ENCODE results near the gene NCR3LG1.
"Not testable (repeated sequence)": the region's sequence is repeated elsewhere in the genome, so short reads cannot be mapped to it uniquely, and the experiment has no call there.

The NCR3LG1 gene

DNA sequence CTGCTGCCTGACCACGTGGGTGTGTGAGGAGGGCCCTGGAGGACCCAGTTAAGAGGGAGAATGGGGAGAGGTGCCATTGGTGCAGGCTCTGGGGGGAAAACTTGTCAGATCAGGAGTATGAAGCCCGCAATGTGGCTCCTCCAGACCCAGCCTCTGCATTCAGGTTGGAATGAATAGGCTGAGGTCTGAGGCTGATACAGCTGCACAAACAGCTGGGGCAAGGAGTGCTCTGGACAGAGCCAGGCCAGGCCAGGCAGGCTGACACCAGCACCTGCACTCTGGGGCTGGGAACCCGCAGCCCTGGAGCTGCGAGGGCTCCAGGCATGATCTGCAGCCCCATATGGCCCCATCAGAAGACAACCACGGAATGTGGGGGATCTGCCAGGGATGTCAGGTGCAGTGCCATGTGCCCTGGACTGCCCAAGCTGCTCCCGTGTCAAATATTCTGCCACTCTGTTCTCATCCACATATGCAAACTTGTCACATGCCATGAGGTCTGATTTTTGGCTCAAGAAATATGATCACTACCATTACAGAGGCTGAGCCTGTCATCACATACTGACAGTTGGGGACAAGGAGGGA lies 64.0 kb downstream of the NCR3LG1 start:
- DNase-seq (ENCODE audit: low read depth, low spot score), result no peak
- no peaks in the 10 kb centered on the region for H3K9me3 ChIP-seq (ENCODE audit: low read depth, low read length)
- H3K27ac ChIP-seq, result no peak overlapping the region
- H3K9ac ChIP-seq (ENCODE audit: insufficient read length), result no peak overlapping the region
- no peak overlapping the region for H3K4me3 ChIP-seq
- TF ChIP-seq EZH2 (IDR thresholded peaks at IDR 0.05) (no peak), POLR2AphosphoS5 (IDR thresholded peaks at IDR 0.05; ENCODE audit: borderline replicate concordance, low read depth, low read length) (no peak), FOXP2 (optimal IDR thresholded peaks at IDR 0.05; ENCODE audit: control extremely low read depth, extremely low read length, insufficient read depth) (no peak)
- H3K36me3 ChIP-seq (ENCODE audit: insufficient read depth, low read length), result no peaks in the 10 kb centered on the region

- H3K27ac ChIP-seq, result no peak overlapping the region
- H3K9ac ChIP-seq (ENCODE audit: insufficient read length), result no peak overlapping the region
- H3K4me3 ChIP-seq, result no peak overlapping the region
- no peak for DNase-seq (ENCODE audit: low read depth, low spot score)
- H3K9me3 ChIP-seq (ENCODE audit: low read depth, low read length), result no peaks in the 10 kb centered on the region
- H3K36me3 ChIP-seq (ENCODE audit: insufficient read depth, low read length), result no peaks in the 10 kb centered on the region
- no peak for TF ChIP-seq EZH2 (IDR thresholded peaks at IDR 0.05)
- TF ChIP-seq FOXP2 (optimal IDR thresholded peaks at IDR 0.05; ENCODE audit: control extremely low read depth, extremely low read length, insufficient read depth), result no peak
- TF ChIP-seq POLR2AphosphoS5 (IDR thresholded peaks at IDR 0.05; ENCODE audit: borderline replicate concordance, low read depth, low read length), result no peak
Observed at GRCh38 chr11:17416492-17416891, 64.9 kb downstream of the NCR3LG1 start.

DNA sequence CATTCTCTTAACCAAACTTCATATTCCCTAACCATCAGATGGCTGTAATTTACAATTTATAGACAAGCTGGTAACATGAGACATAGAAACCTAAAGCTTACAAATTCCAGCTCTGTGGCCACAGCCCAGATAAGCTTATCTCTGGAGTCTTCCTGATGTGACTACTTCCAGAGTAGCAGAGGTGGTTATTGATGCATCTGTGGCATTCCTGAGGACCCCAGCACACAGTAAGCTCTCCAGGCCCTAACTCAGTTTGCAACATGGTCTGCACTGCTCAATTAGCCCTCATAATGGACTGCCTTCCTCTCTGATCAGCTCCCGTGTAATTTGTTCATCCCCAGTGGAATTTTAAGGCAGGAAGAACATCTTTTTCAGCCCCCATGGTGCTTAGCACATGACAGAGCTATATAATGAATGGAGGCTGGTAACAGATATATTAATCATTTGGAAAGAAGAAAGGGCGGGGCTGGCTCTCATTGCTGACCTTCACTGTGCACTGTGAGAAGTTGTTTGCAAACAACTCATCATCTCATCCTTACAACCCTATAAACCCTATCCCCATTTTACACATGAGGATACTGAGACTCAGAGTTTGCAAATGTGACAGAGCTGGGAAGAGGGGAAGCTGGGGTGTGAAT lies 67.0 kb downstream of the NCR3LG1 start:
- H3K27ac ChIP-seq, result no peak overlapping the region
- DNase-seq (ENCODE audit: low read depth, low spot score), result no peak
- H3K36me3 ChIP-seq (ENCODE audit: insufficient read depth, low read length), result no peaks in the 10 kb centered on the region
- H3K9ac ChIP-seq (ENCODE audit: insufficient read length), result no peak overlapping the region
- no peaks in the 10 kb centered on the region for H3K9me3 ChIP-seq (ENCODE audit: low read depth, low read length)
- no peak for TF ChIP-seq POLR2AphosphoS5 (IDR thresholded peaks at IDR 0.05; ENCODE audit: borderline replicate concordance, low read depth, low read length)
- TF ChIP-seq FOXP2 (optimal IDR thresholded peaks at IDR 0.05; ENCODE audit: control extremely low read depth, extremely low read length, insufficient read depth), result no peak
- no peak for TF ChIP-seq EZH2 (IDR thresholded peaks at IDR 0.05)
- H3K4me3 ChIP-seq, result no peak overlapping the region

DNA sequence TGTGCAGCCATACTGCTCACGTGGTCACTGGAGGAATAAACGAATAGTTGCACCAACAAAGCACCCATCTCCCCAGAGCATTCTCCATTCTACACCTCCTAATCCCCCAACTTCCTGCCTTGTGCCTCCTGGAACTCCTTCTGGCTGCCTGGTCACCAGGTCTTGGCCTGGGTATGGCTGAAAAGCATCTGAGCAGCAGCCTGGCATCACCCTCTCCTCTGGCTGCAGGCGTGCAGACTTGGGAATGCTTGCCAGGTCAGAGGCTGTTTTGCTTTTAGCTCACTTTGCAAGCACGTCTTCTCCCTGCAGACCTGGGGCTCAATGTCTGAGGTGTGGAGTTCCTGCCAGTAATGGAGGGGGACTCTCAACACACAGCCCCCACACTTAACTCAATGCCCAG lies 70.2 kb downstream of the NCR3LG1 start:
- TF ChIP-seq FOXP2 (optimal IDR thresholded peaks at IDR 0.05; ENCODE audit: control extremely low read depth, extremely low read length, insufficient read depth) (no peak), EZH2 (IDR thresholded peaks at IDR 0.05) (no peak), POLR2AphosphoS5 (IDR thresholded peaks at IDR 0.05; ENCODE audit: borderline replicate concordance, low read depth, low read length) (no peak)
- DNase-seq (ENCODE audit: low read depth, low spot score), result no peak
- H3K9me3 ChIP-seq (ENCODE audit: low read depth, low read length), result no peaks in the 10 kb centered on the region

DNA sequence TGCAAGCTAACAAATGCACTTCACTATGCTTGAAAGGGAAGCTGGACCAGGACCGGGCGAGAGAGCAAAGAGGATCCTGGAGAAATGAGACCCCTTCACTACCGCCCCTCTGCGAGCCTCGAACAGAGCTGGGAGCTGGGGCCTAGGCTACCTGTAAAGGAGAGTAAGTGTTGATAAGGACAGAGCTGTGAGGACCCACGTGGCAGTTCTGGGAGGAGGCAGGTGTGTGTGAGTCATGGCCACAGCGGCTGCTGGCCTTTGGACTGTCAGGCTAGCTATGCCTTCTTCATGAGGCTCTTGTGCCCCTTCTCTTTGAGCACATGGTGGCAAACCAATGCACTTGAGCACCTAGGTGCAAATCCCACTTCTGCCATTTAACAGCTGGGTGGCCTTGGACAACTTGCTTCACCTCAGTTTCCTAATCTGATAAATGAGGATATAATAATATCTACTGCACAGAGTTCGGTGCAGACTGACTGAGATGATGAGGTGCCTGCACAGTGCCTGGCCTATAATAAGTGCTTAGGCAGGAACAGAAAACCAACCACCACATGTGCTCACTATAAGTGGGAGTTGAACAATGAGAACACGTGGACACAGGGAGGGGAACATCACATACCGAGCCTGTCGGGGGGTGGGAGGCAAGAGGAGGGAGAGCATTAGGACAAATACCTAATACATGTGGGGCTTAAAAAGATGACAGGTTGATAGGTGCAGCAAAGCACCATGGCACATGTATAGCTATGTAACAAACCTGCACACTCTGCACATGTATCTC lies 72.1 kb downstream of the NCR3LG1 start:
- DNase-seq (ENCODE audit: low read depth, low spot score), result no peak
- Histone ChIP-seq H3K4me3 (no peak overlapping the region), H3K9ac (ENCODE audit: insufficient read length) (no peak overlapping the region), H3K36me3 (ENCODE audit: insufficient read depth, low read length) (no peaks in the 10 kb centered on the region), H3K27ac (no peak overlapping the region), H3K9me3 (ENCODE audit: low read depth, low read length) (no peaks in the 10 kb centered on the region)
- no peak for TF ChIP-seq POLR2AphosphoS5 (IDR thresholded peaks at IDR 0.05; ENCODE audit: borderline replicate concordance, low read depth, low read length)

More for the DNA sequence above, 70.2 kb downstream of the NCR3LG1 start:
- H3K9ac ChIP-seq (ENCODE audit: insufficient read length), result no peak overlapping the region
- H3K4me3 ChIP-seq, result no peak overlapping the region
- no peak overlapping the region for H3K27ac ChIP-seq
- H3K36me3 ChIP-seq (ENCODE audit: insufficient read depth, low read length), result no peaks in the 10 kb centered on the region

DNA sequence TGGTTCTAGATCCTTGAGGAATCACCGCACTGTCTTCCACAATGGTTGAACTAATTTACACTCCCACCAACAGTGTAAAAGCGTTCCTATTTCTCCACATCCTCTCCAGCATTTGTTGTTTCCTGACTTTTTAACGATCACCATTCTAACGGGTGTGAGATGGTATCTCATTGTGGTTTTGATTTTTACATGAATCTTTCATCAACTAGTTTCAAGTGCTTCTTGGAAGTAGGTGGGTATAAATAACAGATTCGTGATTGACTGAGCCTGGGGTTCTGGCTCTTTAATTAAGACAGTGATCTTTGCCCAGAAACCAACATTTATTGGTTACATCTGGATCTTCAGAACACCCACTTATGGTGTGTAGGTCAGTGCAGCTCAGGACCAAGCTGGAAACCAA lies 74.6 kb downstream of the NCR3LG1 start:
- H3K9ac ChIP-seq (ENCODE audit: insufficient read length); DNase-seq (ENCODE audit: low read depth, low spot score): not testable (repeated sequence)

More for the DNA sequence above, 74.6 kb downstream of the NCR3LG1 start:
- not testable (repeated sequence) for H3K9me3 ChIP-seq (ENCODE audit: low read depth, low read length); H3K4me3 ChIP-seq; H3K36me3 ChIP-seq (ENCODE audit: insufficient read depth, low read length); H3K27ac ChIP-seq

All from SK-N-MC (cell line).